HepG2 (cell line): ENCODE results near the gene RNASE7. TPM values are rescaled to one million over a fixed set of nuclear protein-coding genes. Genes with fewer than 3 reads are reported as not detected.

Experiments
- AGO2 ChIP-seq: fragments of 200-400 bp; formaldehyde crosslinking; optimal IDR thresholded peaks from 2 replicates; pipeline ENCODE3; 2017; ENCODE audit warnings: mild to moderate bottlenecking, low read depth, low read length, moderate library complexity
- BRCA1 ChIP-seq: sonication (generic); formaldehyde crosslinking; IDR thresholded peaks from 2 replicates; pipeline ENCODE4 v1.4.0; 2020; ENCODE audit warnings: missing genetic modification reagents
- GATA4 ChIP-seq: sonication (generic); IDR thresholded peaks from 2 replicates; pipeline ENCODE4 v1.6.1; 2016; ENCODE audit warnings: antibody characterized with exemption, low read depth, borderline replicate concordance
- GPBP1L1 ChIP-seq: sonication (generic); formaldehyde crosslinking; IDR thresholded peaks from 2 replicates; pipeline ENCODE4 v1.5.0; 2020; ENCODE audit warnings: mild to moderate bottlenecking, missing genetic modification reagents
- MAFG ChIP-seq: sonication (generic); formaldehyde crosslinking; IDR thresholded peaks from 2 replicates; pipeline ENCODE4 v1.5.1; 2020; ENCODE audit warnings: mild to moderate bottlenecking, missing genetic modification reagents
- MED13 ChIP-seq: sonication (generic); formaldehyde crosslinking; IDR thresholded peaks from 2 replicates; pipeline ENCODE4 v1.5.0; 2020; ENCODE audit warnings: missing genetic modification reagents
- MTA3 ChIP-seq: sonication (generic); formaldehyde crosslinking; IDR thresholded peaks from 2 replicates; pipeline ENCODE4 v1.4.0; 2020; ENCODE audit warnings: missing genetic modification reagents
- MXI1 ChIP-seq: IDR thresholded peaks from 3 replicates; pipeline ENCODE4 v1.6.1; 2012; ENCODE audit warnings: low read depth, low read length, inconsistent platforms, borderline replicate concordance
- MZF1 ChIP-seq: sonication (generic); formaldehyde crosslinking; IDR thresholded peaks from 2 replicates; pipeline ENCODE4 v1.8.1; 2023; ENCODE audit warnings: mild to moderate bottlenecking, missing genetic modification reagents, borderline replicate concordance
- NBN ChIP-seq: fragments of 450-650 bp; conservative IDR thresholded peaks from 2 replicates; pipeline ENCODE4 v1.6.1; 2017
- NCOA2 ChIP-seq: sonication (generic); formaldehyde crosslinking; IDR thresholded peaks from 2 replicates; pipeline ENCODE4 v1.8.0; 2022; ENCODE audit warnings: inconsistent platforms
- NONO ChIP-seq, 2 experiments: fragments of 450-650 bp in 1 of 2; sonication (generic) in 1 of 2; formaldehyde crosslinking in 1 of 2; IDR thresholded peaks in 1 of 2; conservative IDR thresholded peaks in 1 of 2; 2 replicates each; pipeline versions ENCODE4 v1.6.1 to v1.8.0; 2017 to 2022; ENCODE audit warnings: mild to moderate bottlenecking in 1 of 2, missing genetic modification reagents in 1 of 2, moderate library complexity in 1 of 2
- SIN3B ChIP-seq: fragments of 150-350 bp; IDR thresholded peaks from 2 replicates; pipeline ENCODE4 v1.6.1; 2014; ENCODE audit warnings: low read length
- SYNCRIP ChIP-seq: fragments of 200-400 bp; formaldehyde crosslinking; IDR thresholded peaks from 2 replicates; pipeline ENCODE4 v1.6.1; 2018; ENCODE audit warnings: mild to moderate bottlenecking, low read depth, low read length; ENCODE audit not compliant: insufficient read depth
- TFDP2 ChIP-seq: sonication (generic); formaldehyde crosslinking; IDR thresholded peaks from 2 replicates; pipeline ENCODE4 v1.4.0; 2020; ENCODE audit warnings: missing genetic modification reagents
- TIGD3 ChIP-seq: sonication (generic); formaldehyde crosslinking; IDR thresholded peaks from 2 replicates; pipeline ENCODE4 v1.5.1; 2020; ENCODE audit warnings: mild to moderate bottlenecking, missing genetic modification reagents, borderline replicate concordance
- ZBTB44 ChIP-seq: sonication (generic); formaldehyde crosslinking; IDR thresholded peaks from 2 replicates; pipeline ENCODE4 v1.4.0; 2020; ENCODE audit warnings: missing genetic modification reagents
- ZBTB7B ChIP-seq: sonication (generic); formaldehyde crosslinking; IDR thresholded peaks from 2 replicates; pipeline ENCODE4 v1.4.0; 2020; ENCODE audit warnings: missing genetic modification reagents
- ZKSCAN5 ChIP-seq: sonication (generic); formaldehyde crosslinking; IDR thresholded peaks from 2 replicates; pipeline ENCODE4 v1.5.1; 2020; ENCODE audit warnings: mild to moderate bottlenecking, missing genetic modification reagents
- ZNF570 ChIP-seq: sonication (generic); formaldehyde crosslinking; IDR thresholded peaks from 2 replicates; pipeline ENCODE4 v1.4.0; 2020; ENCODE audit warnings: mild to moderate bottlenecking, missing genetic modification reagents, borderline replicate concordance
- ZNF639 ChIP-seq: conservative IDR thresholded peaks from 2 replicates; pipeline ENCODE4 v1.6.1; 2018; ENCODE audit warnings: missing genetic modification reagents
- ZNF7 ChIP-seq: IDR thresholded peaks from 2 replicates; pipeline ENCODE4 v1.6.1; 2016; ENCODE audit warnings: missing biosample characterization, missing genetic modification reagents
- ZNF772 ChIP-seq: sonication (generic); formaldehyde crosslinking; IDR thresholded peaks from 2 replicates; pipeline ENCODE4 v1.5.0; 2020; ENCODE audit warnings: mild to moderate bottlenecking, missing genetic modification reagents
- polyA plus RNA-seq, 8 experiments: library from polyadenylated mRNA; depleted of rRNA in 3 of 8; stranded (reverse) in 7 of 8; unstranded in 1 of 8; fragments of >200 nt; fragmentation: Illumina TruSeq in 4 of 8; extraction: Trizol in 4 of 8; gene quantifications; 2 replicates each; pipeline versions ENCODE4 v1.2.1 to v1.2.3, GENCODE V29; 2011 to 2016; ENCODE audit warnings: low read depth in 4 of 8, missing spikeins in 1 of 8, mixed read lengths in 1 of 8; ENCODE audit not compliant: insufficient read depth in 1 of 8
- total RNA-seq, 5 experiments: library from RNA; depleted of rRNA; stranded (reverse); fragments of >200 nt; fragmentation: Illumina TruSeq; extraction: Trizol; gene quantifications; 2 replicates each; pipeline ENCODE4 v1.2.3, GENCODE V29; 2016; ENCODE audit warnings: low read depth in 1 of 5

The RNASE7 gene
- total and polyA plus RNA-seq, 2 of the 13 experiments (the other 11 are each of a cell fraction or from before 2014, with no cell fraction given), result 0.04 TPM; not detected in 1

- no peak for TF ChIP-seq ZBTB44 (CRISPR knock-in tag)
- no peak for TF ChIP-seq MZF1 (CRISPR knock-in tag)
- TF ChIP-seq NCOA2 (CRISPR knock-in tag), result peak; percentile 44; the same call in 1 of the 2 replicates
- TF ChIP-seq ZNF570 (CRISPR knock-in tag), result no peak
- no peak; the same call in 1 of the 2 replicates for TF ChIP-seq ZNF639
- TF ChIP-seq ZKSCAN5 (CRISPR knock-in tag), result peak; percentile 95
- no peak for TF ChIP-seq NBN
- TF ChIP-seq MED13 (CRISPR knock-in tag), result no peak
- TF ChIP-seq SIN3B, result no peak
- no peak for TF ChIP-seq GATA4
- TF ChIP-seq MXI1, result no peak
- 0 out of 2 replicates have a peak, but pooled peaks have one; percentile 59 for TF ChIP-seq TFDP2 (CRISPR knock-in tag)
- TF ChIP-seq GPBP1L1 (CRISPR knock-in tag), result no peak
- TF ChIP-seq AGO2, result peak; percentile 24
- no peak for TF ChIP-seq TIGD3
- no peak for TF ChIP-seq ZNF7
- TF ChIP-seq NONO (IDR thresholded peaks at IDR 0.05), result no peak
- no peak; the same call in 1 of the 2 replicates for TF ChIP-seq NONO (CRISPR knock-in tag; conservative IDR thresholded peaks at IDR 0.05)
- no peak for TF ChIP-seq SYNCRIP
- no peak for TF ChIP-seq MTA3 (CRISPR knock-in tag)
- TF ChIP-seq ZNF772 (CRISPR knock-in tag), result peak; percentile 54; the same call in 1 of the 2 replicates
- TF ChIP-seq MAFG (CRISPR knock-in tag), result no peak
- peak; percentile 79 for TF ChIP-seq ZBTB7B
- no peak for TF ChIP-seq BRCA1 (CRISPR knock-in tag)
These were observed 26.6 kb downstream of the RNASE7 start (continued) for GRCh38 chr14:21068521-21069387.
